K562 (cell line): ENCODE data around the gene ITK. TPM values are rescaled to one million over a fixed set of nuclear protein-coding genes. Genes with fewer than 3 reads are reported as not detected.

Experiments
- DPF2 ChIP-seq: fragments of 450-650 bp; IDR thresholded peaks from 2 replicates; pipeline ENCODE4 v1.6.1; 2016
- FOXJ2 ChIP-seq: fragments of 200-800 bp; sonication (Bioruptor generic); IDR thresholded peaks from 2 replicates; pipeline ENCODE4 v1.6.1; 2016; ENCODE audit warnings: missing genetic modification characterization, missing compliant biosample characterization
- IRF1 ChIP-seq: sonication (generic); formaldehyde crosslinking; IDR thresholded peaks from 2 replicates; pipeline ENCODE4 v1.8.0; 2022; ENCODE audit warnings: missing genetic modification reagents, mild to moderate bottlenecking, borderline replicate concordance
- MED1 ChIP-seq: sonication (generic); formaldehyde crosslinking; IDR thresholded peaks from 2 replicates; pipeline ENCODE4 v1.8.1; 2023; ENCODE audit warnings: missing genetic modification reagents, borderline replicate concordance
- ZNF277 ChIP-seq: fragments of 250-450 bp; sonication (Bioruptor Pico); IDR thresholded peaks from 2 replicates; pipeline ENCODE4 v1.8.0; 2022; ENCODE audit warnings: inconsistent platforms, mild to moderate bottlenecking, moderate library complexity, borderline replicate concordance
- polyA plus RNA-seq, 8 experiments: library from polyadenylated mRNA; depleted of rRNA in 4 of 8; stranded (reverse) in 5 of 8; unstranded in 3 of 8; fragments of >200 nt; fragmentation: Nextera tagmentation in 2 of 8; fragmentation: Illumina TruSeq in 1 of 8; extraction: Ambion mirVana in 2 of 8; extraction: Trizol in 1 of 8; gene quantifications; 2 replicates each; pipeline versions ENCODE4 v1.2.1 to v1.2.3, GENCODE V29; 2011 to 2014; ENCODE audit warnings: inconsistent platforms in 1 of 8, missing spikeins in 1 of 8
- total RNA-seq, 7 experiments: library from RNA; depleted of rRNA in 6 of 7; stranded (reverse); fragments of >200 nt in 6 of 7; fragmentation: Illumina TruSeq in 2 of 7; extraction: Trizol in 2 of 7; gene quantifications; 2 replicates each; pipeline versions ENCODE4 v1.2.1 to v1.2.3, GENCODE V29; 2011 to 2021; ENCODE audit warnings: low replicate concordance in 1 of 7
- TF ChIP-seq, protein P1 (sequence below): fragments of 450-650 bp; IDR thresholded peaks from 2 replicates; pipeline ENCODE4 v1.6.1; 2016; ENCODE audit warnings: borderline replicate concordance

ITK gene
- total and polyA plus RNA-seq, 9 of the 15 experiments (the other 6 are each of a cell fraction or from before 2014, with no cell fraction given) = 0.04 to 0.75 TPM; not detected in 7

GRCh38 chr5:157148734-157149615 is 31.7 kb upstream of the ITK start (continued):
- TF ChIP-seq ZNF277 (CRISPR knock-in tag) = no peak
- TF ChIP-seq, protein P1, sequence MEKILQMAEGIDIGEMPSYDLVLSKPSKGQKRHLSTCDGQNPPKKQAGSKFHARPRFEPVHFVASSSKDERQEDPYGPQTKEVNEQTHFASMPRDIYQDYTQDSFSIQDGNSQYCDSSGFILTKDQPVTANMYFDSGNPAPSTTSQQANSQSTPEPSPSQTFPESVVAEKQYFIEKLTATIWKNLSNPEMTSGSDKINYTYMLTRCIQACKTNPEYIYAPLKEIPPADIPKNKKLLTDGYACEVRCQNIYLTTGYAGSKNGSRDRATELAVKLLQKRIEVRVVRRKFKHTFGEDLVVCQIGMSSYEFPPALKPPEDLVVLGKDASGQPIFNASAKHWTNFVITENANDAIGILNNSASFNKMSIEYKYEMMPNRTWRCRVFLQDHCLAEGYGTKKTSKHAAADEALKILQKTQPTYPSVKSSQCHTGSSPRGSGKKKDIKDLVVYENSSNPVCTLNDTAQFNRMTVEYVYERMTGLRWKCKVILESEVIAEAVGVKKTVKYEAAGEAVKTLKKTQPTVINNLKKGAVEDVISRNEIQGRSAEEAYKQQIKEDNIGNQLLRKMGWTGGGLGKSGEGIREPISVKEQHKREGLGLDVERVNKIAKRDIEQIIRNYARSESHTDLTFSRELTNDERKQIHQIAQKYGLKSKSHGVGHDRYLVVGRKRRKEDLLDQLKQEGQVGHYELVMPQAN = no peak
- TF ChIP-seq DPF2 = peak; percentile 44; the same call in 1 of the 2 replicates
- TF ChIP-seq FOXJ2 (tag) = peak; percentile 73; the same call in 1 of the 2 replicates
- TF ChIP-seq IRF1 (CRISPR knock-in tag) = no peak
- TF ChIP-seq MED1 (CRISPR knock-in tag) = no peak
